22Rv1 (cell line): ENCODE results near the gene RGS6.

Experiments
- ZFX ChIP-seq: fragments of 450-650 bp; IDR thresholded peaks from 2 replicates; pipeline ENCODE4 v1.6.1; 2017; ENCODE audit warnings: antibody characterized with exemption, borderline replicate concordance
- TF ChIP-seq, protein P1 (sequence below): fragments of 450-650 bp; IDR thresholded peaks from 2 replicates; pipeline ENCODE4 v1.5.1; 2017; ENCODE audit warnings: mild to moderate bottlenecking

DNA sequence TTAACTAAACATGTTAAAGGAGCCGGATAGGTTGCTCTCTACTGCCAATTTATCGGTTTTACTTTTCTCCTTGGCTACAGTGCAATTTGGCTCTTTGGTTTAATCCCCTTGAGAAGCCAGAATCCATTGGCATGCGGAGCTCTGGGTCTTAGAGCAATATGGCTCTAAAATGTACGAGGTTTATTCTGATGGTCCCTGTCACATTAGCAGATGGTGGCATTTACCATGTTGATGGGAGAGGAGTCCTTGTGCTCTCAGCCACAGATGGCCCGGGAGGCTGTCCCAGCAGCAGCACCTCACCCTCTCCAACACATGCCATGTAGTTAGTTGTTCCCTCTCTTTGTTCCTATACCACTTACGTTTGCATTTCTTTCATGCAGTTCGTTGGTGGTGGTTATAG is 179.7 kb downstream of the RGS6 start:
- TF ChIP-seq, protein P1, sequence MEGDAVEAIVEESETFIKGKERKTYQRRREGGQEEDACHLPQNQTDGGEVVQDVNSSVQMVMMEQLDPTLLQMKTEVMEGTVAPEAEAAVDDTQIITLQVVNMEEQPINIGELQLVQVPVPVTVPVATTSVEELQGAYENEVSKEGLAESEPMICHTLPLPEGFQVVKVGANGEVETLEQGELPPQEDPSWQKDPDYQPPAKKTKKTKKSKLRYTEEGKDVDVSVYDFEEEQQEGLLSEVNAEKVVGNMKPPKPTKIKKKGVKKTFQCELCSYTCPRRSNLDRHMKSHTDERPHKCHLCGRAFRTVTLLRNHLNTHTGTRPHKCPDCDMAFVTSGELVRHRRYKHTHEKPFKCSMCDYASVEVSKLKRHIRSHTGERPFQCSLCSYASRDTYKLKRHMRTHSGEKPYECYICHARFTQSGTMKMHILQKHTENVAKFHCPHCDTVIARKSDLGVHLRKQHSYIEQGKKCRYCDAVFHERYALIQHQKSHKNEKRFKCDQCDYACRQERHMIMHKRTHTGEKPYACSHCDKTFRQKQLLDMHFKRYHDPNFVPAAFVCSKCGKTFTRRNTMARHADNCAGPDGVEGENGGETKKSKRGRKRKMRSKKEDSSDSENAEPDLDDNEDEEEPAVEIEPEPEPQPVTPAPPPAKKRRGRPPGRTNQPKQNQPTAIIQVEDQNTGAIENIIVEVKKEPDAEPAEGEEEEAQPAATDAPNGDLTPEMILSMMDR, result no peak
- TF ChIP-seq ZFX, result no peak
